ENCODE results near the gene ULBP1.

- no peak for TF ChIP-seq CTCF (IDR thresholded peaks at IDR 0.05; ENCODE audit: poor library complexity)
- TF ChIP-seq EZH2 (IDR thresholded peaks at IDR 0.05; ENCODE audit: borderline replicate concordance), result no peak
These were observed 32.2 kb downstream of the ULBP1 start for GRCh38 chr6:149995971-149996370.

Data from hepatocyte (in vitro differentiated cells).